ENCODE data around the gene KRTAP5-10. TPM values are rescaled to one million over a fixed set of nuclear protein-coding genes. Genes with fewer than 3 reads are reported as not detected.
"Not testable (repeated sequence)": the region's sequence is repeated elsewhere in the genome, so short reads cannot be mapped to it uniquely, and the experiment has no call there.

KRTAP5-10 gene
- total RNA-seq, 2 experiments from 2014 or later, result not detected

GRCh38 chr11:71535825-71536224 lies 29.5 kb upstream of the KRTAP5-10 start:
- Mint-ChIP-seq H3K4me3 (no peak overlapping the region), H3K27me3 (no peaks in the 10 kb centered on the region), H3K27ac (no peak overlapping the region), H3K9me3 (ENCODE audit: low read depth) (peaks cover 4% of the 10 kb centered on the region), H3K4me1 (peaks cover 3% of the 10 kb centered on the region), H3K36me3 (ENCODE audit: low read depth) (no peaks in the 10 kb centered on the region)
- ATAC-seq (no peak), DNase-seq (no peak)
- intact Hi-C loops (cut with DNase I, micrococcal nuclease), result no loop called here
- CTCF ChIA-PET, result no interaction called here
- POLR2A ChIA-PET, result no interaction called here

- H3K4me3 Mint-ChIP-seq, result no peak overlapping the region
- H3K4me1 Mint-ChIP-seq, result peaks cover 7% of the 10 kb centered on the region
- intact Hi-C loops (cut with DNase I, micrococcal nuclease), result no loop called here
- H3K9me3 Mint-ChIP-seq (ENCODE audit: low read depth), result peaks cover 9% of the 10 kb centered on the region
- ATAC-seq (no peak), DNase-seq (no peak)
- H3K36me3 Mint-ChIP-seq (ENCODE audit: low read depth), result no peaks in the 10 kb centered on the region
- peaks cover 5% of the 10 kb centered on the region for H3K27me3 Mint-ChIP-seq
- ChIA-PET POLR2A (interaction anchor here (0.7 kb wide), 1 partner anchor 9 kb away, joined by 12 read pairs; no protein-coding TSS in a partner anchor), CTCF (no interaction called here)
- no peak overlapping the region for H3K27ac Mint-ChIP-seq
These were observed 27.8 kb upstream of the KRTAP5-10 start for GRCh38 chr11:71537537-71537936.

DNA sequence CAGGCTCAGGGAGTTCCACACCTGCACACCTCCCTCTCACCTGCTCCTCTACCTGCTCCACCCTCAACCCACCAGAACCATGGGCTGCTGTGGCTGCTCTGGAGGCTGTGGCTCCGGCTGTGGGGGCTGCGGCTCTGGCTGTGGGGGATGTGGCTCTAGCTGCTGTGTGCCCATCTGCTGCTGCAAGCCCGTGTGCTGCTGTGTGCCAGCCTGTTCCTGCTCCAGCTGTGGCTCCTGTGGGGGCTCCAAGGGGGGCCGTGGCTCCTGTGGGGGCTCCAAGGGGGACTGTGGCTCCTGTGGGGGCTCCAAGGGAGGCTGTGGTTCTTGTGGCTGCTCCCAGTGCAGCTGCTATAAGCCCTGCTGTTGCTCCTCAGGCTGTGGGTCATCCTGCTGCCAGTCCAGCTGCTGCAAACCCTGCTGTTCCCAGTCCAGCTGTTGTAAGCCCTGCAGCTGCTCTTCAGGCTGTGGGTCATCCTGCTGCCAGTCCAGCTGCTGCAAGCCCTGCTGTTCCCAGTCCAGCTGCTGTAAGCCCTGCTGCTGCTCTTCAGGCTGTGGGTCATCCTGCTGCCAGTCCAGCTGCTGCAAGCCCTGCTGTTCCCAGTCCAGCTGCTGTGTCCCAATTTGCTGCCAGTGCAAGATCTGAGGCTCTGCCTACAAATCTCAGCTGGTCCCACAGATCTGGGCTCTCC lies 27.2 kb upstream of the KRTAP5-10 start, which contains the start of gene KRTAP5-8:
Gene KRTAP5-8, plus strand, starts transcription at position 49 of the 689 bp plus-strand sequence. Its CDS starts 31 bp downstream, at position 80.
- DNase-seq; H3K36me3 Mint-ChIP-seq (ENCODE audit: low read depth); H3K9me3 Mint-ChIP-seq (ENCODE audit: low read depth); POLR2A ChIA-PET; H3K27me3 Mint-ChIP-seq; CTCF ChIA-PET; H3K27ac Mint-ChIP-seq; ATAC-seq; H3K4me3 Mint-ChIP-seq; intact Hi-C loops (cut with DNase I, micrococcal nuclease); H3K4me1 Mint-ChIP-seq: not testable (repeated sequence)

GRCh38 chr11:71538666-71538990 lies 26.7 kb upstream of the KRTAP5-10 start:
- CTCF ChIA-PET, result no interaction called here
- H3K36me3 Mint-ChIP-seq (ENCODE audit: low read depth), result no peaks in the 10 kb centered on the region
- ATAC-seq (no peak), DNase-seq (no peak)
- no peak overlapping the region for H3K27ac Mint-ChIP-seq
- H3K4me3 Mint-ChIP-seq, result no peak overlapping the region
- POLR2A ChIA-PET, result no interaction called here
- peaks cover 5% of the 10 kb centered on the region for H3K27me3 Mint-ChIP-seq
- peaks cover 9% of the 10 kb centered on the region for H3K9me3 Mint-ChIP-seq (ENCODE audit: low read depth)
- H3K4me1 Mint-ChIP-seq, result peaks cover 14% of the 10 kb centered on the region
- intact Hi-C loops (cut with DNase I, micrococcal nuclease), result no loop called here

- Mint-ChIP-seq H3K27ac (no peak overlapping the region), H3K4me3 (no peak overlapping the region), H3K36me3 (ENCODE audit: low read depth) (no peaks in the 10 kb centered on the region), H3K9me3 (ENCODE audit: low read depth) (peaks cover 9% of the 10 kb centered on the region), H3K27me3 (peaks cover 5% of the 10 kb centered on the region), H3K4me1 (peaks cover 18% of the 10 kb centered on the region)
- DNase-seq, result no peak
- intact Hi-C loops (cut with DNase I, micrococcal nuclease), result no loop called here
- no peak for ATAC-seq
- POLR2A ChIA-PET, result no interaction called here
- CTCF ChIA-PET, result no interaction called here
These were observed 26.3 kb upstream of the KRTAP5-10 start for GRCh38 chr11:71539017-71539416.

DNA sequence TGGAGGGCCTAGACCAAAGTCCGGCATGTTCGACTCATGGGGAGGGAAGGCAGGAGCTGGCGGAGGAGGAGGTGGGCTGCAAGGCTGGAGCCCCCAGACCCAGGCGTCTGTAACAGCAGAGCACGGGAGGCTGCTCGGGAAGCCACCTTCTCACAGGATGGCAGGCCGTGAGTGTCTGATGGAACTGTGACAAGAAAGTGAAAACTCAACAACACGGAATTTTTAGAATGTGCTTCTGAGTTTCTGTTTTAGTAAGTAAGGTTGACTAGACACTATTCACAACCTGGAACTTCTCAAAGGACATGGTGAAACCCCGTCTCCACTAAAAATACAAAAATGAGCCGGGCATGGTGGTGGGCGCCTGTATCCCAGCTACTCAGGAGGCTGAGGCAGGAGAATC lies 25.4 kb upstream of the KRTAP5-10 start:
- H3K27ac Mint-ChIP-seq; H3K27me3 Mint-ChIP-seq; H3K4me3 Mint-ChIP-seq; DNase-seq; CTCF ChIA-PET; H3K36me3 Mint-ChIP-seq (ENCODE audit: low read depth); H3K9me3 Mint-ChIP-seq (ENCODE audit: low read depth); ATAC-seq; POLR2A ChIA-PET: not testable (repeated sequence)
- H3K4me1 Mint-ChIP-seq, result peaks cover 22% of the 10 kb centered on the region
- intact Hi-C loops (cut with DNase I, micrococcal nuclease), result loop anchor here in 1 of 2 experiments (5.0 kb wide), 1 partner anchor 93 kb away; the partner anchor contains the start of gene DHCR7

- H3K4me1 Mint-ChIP-seq, result peaks cover 22% of the 10 kb centered on the region
These were observed 24.6 kb upstream of the KRTAP5-10 start for GRCh38 chr11:71540521-71541304.

GRCh38 chr11:71542382-71542781 lies 23.0 kb upstream of the KRTAP5-10 start:
- POLR2A ChIA-PET, result no interaction called here
- CTCF ChIA-PET, result interaction anchor here (0.6 kb wide), 1 partner anchor 8 kb away, joined by 4 read pairs; no protein-coding TSS in a partner anchor
- peaks cover 9% of the 10 kb centered on the region for H3K9me3 Mint-ChIP-seq (ENCODE audit: low read depth)
- no peak overlapping the region for H3K27ac Mint-ChIP-seq
- DNase-seq (no peak), ATAC-seq (no peak)
- H3K36me3 Mint-ChIP-seq (ENCODE audit: low read depth), result no peaks in the 10 kb centered on the region
- intact Hi-C loops (cut with DNase I, micrococcal nuclease), result loop anchor here in 1 of 2 experiments (5.0 kb wide), 1 partner anchor 95 kb away; the partner anchor contains the start of gene DHCR7
- peaks cover 22% of the 10 kb centered on the region for H3K4me1 Mint-ChIP-seq
- no peak overlapping the region for H3K4me3 Mint-ChIP-seq
- peaks cover 13% of the 10 kb centered on the region for H3K27me3 Mint-ChIP-seq

More at GRCh38 chr11:71540521-71541304, 24.6 kb upstream of the KRTAP5-10 start:
- POLR2A ChIA-PET; H3K4me3 Mint-ChIP-seq; H3K9me3 Mint-ChIP-seq (ENCODE audit: low read depth); H3K27me3 Mint-ChIP-seq; CTCF ChIA-PET; H3K36me3 Mint-ChIP-seq (ENCODE audit: low read depth): not testable (repeated sequence)
- H3K27ac Mint-ChIP-seq, result peak overlapping the region; percentile 16
- intact Hi-C loops (cut with DNase I, micrococcal nuclease), result loop anchor here in 1 of 2 experiments (5.0 kb wide), 1 partner anchor 93 kb away; the partner anchor contains the start of gene DHCR7
- ATAC-seq (peak; percentile 47), DNase-seq (peak; percentile 8)

DNA sequence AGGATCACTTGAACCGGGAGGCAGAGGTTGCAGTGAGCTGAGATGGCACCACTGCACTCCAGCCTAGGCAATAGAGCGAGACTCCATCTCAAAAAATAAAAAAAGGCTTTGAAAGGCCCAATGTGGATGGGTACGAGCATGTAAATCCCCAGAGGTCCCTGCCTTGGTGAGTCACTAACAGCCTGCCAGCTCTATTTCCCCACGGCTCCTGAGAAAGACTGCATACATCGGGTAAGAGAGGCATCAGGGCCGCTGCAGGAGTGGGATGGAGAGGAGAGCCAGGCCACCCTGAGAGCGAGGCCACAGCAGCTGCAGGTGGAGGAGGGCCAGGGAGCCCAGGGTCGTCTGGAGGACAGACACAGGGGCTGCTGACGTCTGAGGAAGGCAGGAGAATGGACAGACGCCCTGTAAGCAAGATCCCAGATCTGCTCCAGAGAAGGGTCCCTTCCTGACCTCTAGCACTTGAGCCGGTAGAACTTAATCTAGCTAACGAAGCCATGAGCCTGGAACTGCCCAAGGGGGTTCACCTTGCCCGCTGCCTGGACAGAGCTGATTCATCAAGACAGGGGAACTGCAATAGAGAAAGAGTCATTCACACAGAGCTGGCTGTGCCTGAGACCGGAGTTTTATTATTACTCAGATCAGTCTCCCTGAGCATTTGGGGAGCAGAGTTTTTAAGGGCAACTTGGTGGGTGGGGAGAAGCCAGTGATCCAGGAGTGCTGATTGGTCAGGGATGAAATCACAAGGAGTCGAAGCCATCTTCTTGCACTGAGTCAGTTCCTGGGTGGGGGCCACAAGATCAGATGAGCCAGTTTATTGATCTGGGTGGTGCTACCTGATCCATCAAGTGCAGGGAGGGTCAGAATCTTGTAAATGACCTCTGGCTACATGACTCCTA lies 22.2 kb upstream of the KRTAP5-10 start:
- Mint-ChIP-seq H3K4me1 (peaks cover 22% of the 10 kb centered on the region), H3K9me3 (ENCODE audit: low read depth) (peaks cover 9% of the 10 kb centered on the region), H3K27me3 (peaks cover 19% of the 10 kb centered on the region), H3K27ac (no peak overlapping the region), H3K36me3 (ENCODE audit: low read depth) (no peaks in the 10 kb centered on the region), H3K4me3 (no peak overlapping the region)
- POLR2A ChIA-PET, result no interaction called here
- peak; percentile 44 for DNase-seq
- CTCF ChIA-PET, result no interaction called here
- intact Hi-C loops (cut with DNase I, micrococcal nuclease), result loop anchor here in 1 of 2 experiments (5.0 kb wide), 1 partner anchor 96 kb away; the partner anchor contains the start of gene DHCR7
- ATAC-seq, result peak; percentile 66

GRCh38 chr11:71543866-71544265 lies 21.5 kb upstream of the KRTAP5-10 start:
- ATAC-seq (no peak), DNase-seq (peak; percentile 17)
- POLR2A ChIA-PET, result no interaction called here
- Mint-ChIP-seq H3K4me1 (peaks cover 22% of the 10 kb centered on the region), H3K27ac (no peak overlapping the region), H3K36me3 (ENCODE audit: low read depth) (no peaks in the 10 kb centered on the region), H3K27me3 (peaks cover 19% of the 10 kb centered on the region), H3K4me3 (no peak overlapping the region), H3K9me3 (ENCODE audit: low read depth) (peaks cover 9% of the 10 kb centered on the region)
- intact Hi-C loops (cut with DNase I, micrococcal nuclease), result loop anchor here in 1 of 2 experiments (5.0 kb wide), 1 partner anchor 97 kb away; the partner anchor contains the start of gene DHCR7
- CTCF ChIA-PET, result no interaction called here

Measured in activated CD4-positive, alpha-beta T cell treated with anti-CD3 and anti-CD28 coated beads for 36 hours (primary cell).